Activated B cell treated with CpG ODN at 0.5 μM for 24 hours (primary cell): ENCODE measurements around the gene GRIP2. TPM values are rescaled to one million over a fixed set of nuclear protein-coding genes. Genes with fewer than 3 reads are reported as not detected.
A peak's percentile ranks its signal among the peaks of the same experiment; 100 is the strongest.
"Not testable (repeated sequence)": the region's sequence is repeated elsewhere in the genome, so short reads cannot be mapped to it uniquely, and the experiment has no call there.

Experiments used
- ATAC-seq: fragments of 200-7000 bp; cut with Tn5 transposase; one replicate; pipeline ENCODE4 v1.10.0; 2021; ENCODE audit warnings: low read depth, mild to moderate bottlenecking, moderate library complexity
- CTCF ChIA-PET: fragments of 350-600 bp; sonication (Branson Sonifier 250); formaldehyde crosslinking; loops from one replicate; lab custom pipeline; 2021; ENCODE audit warnings: antibody characterized with exemption; lab: Charles Lee
- POLR2A ChIA-PET: fragments of 350-600 bp; sonication (Branson Sonifier 250); formaldehyde crosslinking; loops from one replicate; lab custom pipeline; 2021; ENCODE audit warnings: antibody characterized with exemption; lab: Charles Lee
- DNase-seq: peaks from one replicate; pipeline ENCODE4 v3.0.0; 2022
- H3K27ac Mint-ChIP-seq: one replicate; pipeline ENCODE4 v1.8.0; 2020; ENCODE audit warnings: mixed read lengths
- H3K27me3 Mint-ChIP-seq: one replicate; pipeline ENCODE4 v1.8.0; 2021; ENCODE audit warnings: mixed read lengths
- H3K36me3 Mint-ChIP-seq: one replicate; pipeline ENCODE4 v1.8.0; 2021; ENCODE audit warnings: low read depth, mixed read lengths
- H3K4me1 Mint-ChIP-seq: one replicate; pipeline ENCODE4 v1.8.0; 2021; ENCODE audit warnings: mixed read lengths
- H3K4me3 Mint-ChIP-seq: one replicate; pipeline ENCODE4 v1.8.0; 2020; ENCODE audit warnings: mild to moderate bottlenecking, mixed read lengths
- H3K9me3 Mint-ChIP-seq: one replicate; pipeline ENCODE4 v1.8.0; 2020; ENCODE audit warnings: mixed read lengths
- CTCF ChIP-seq: fragments of 200-600 bp; IDR thresholded peaks from one replicate; pipeline ENCODE4 v1.8.0; 2022; ENCODE audit warnings: antibody characterized with exemption, mild to moderate bottlenecking
- intact Hi-C: fragments of 100-400 bp; cut with micrococcal nuclease; formaldehyde crosslinking; loops from one replicate; pipeline ENCODE4 v1.15.1; 2024
- total RNA-seq: library from RNA; stranded (reverse); gene quantifications from 2 replicates; pipeline ENCODE4 v1.2.3, GENCODE V29; 2022

GRIP2 gene
- total RNA-seq, 1 donor from 2014 or later = not detected

GRCh38 chr3:14518432-14518802, 21.7 kb downstream of the GRIP2 start:
- Mint-ChIP-seq H3K4me1 (no peaks in the 10 kb centered on the region), H3K9me3 (no peaks in the 10 kb centered on the region), H3K27me3 (peaks cover 3% of the 10 kb centered on the region), H3K27ac (no peak overlapping the region), H3K36me3 (no peaks in the 10 kb centered on the region), H3K4me3 (no peak overlapping the region)
- ChIA-PET CTCF (interaction anchor here (1.2 kb wide), 1 partner anchor 9 kb away, joined by 3 read pairs; no protein-coding TSS in a partner anchor), POLR2A (no interaction called here)
- DNase-seq (peak; percentile 3), ATAC-seq (no peak)
- intact Hi-C loops = no loop called here
- no peak for TF ChIP-seq CTCF

GRCh38 chr3:14517601-14518431, 22.3 kb downstream of the GRIP2 start:
- no peak overlapping the region for H3K27ac Mint-ChIP-seq
- POLR2A ChIA-PET = no interaction called here
- H3K4me3 Mint-ChIP-seq = no peak overlapping the region
- no peaks in the 10 kb centered on the region for H3K4me1 Mint-ChIP-seq
- ATAC-seq (no peak), DNase-seq (peak; percentile 8)
- CTCF ChIA-PET = no interaction called here
- intact Hi-C loops = no loop called here
- no peaks in the 10 kb centered on the region for H3K9me3 Mint-ChIP-seq
- TF ChIP-seq CTCF = no peak
- H3K27me3 Mint-ChIP-seq = no peaks in the 10 kb centered on the region
- no peaks in the 10 kb centered on the region for H3K36me3 Mint-ChIP-seq

GRCh38 chr3:14516738-14517345, 23.3 kb downstream of the GRIP2 start:
- Mint-ChIP-seq H3K4me3 (no peak overlapping the region), H3K36me3 (no peaks in the 10 kb centered on the region), H3K4me1 (no peaks in the 10 kb centered on the region), H3K27ac (no peak overlapping the region), H3K27me3 (no peaks in the 10 kb centered on the region), H3K9me3 (no peaks in the 10 kb centered on the region)
- ATAC-seq = no peak
- intact Hi-C loops = no loop called here
- CTCF ChIA-PET = no interaction called here
- POLR2A ChIA-PET = no interaction called here
- no peak for TF ChIP-seq CTCF
- peak; percentile 10 for DNase-seq

- ATAC-seq, H3K4me1 Mint-ChIP-seq, CTCF ChIA-PET, H3K9me3 Mint-ChIP-seq, POLR2A ChIA-PET, intact Hi-C loops, DNase-seq, H3K27ac Mint-ChIP-seq, H3K4me3 Mint-ChIP-seq, H3K27me3 Mint-ChIP-seq, H3K36me3 Mint-ChIP-seq: not testable (repeated sequence)
These were observed 24.6 kb downstream of the GRIP2 start for GRCh38 chr3:14515526-14515925.

- CTCF ChIA-PET = interaction anchor here (0.6 kb wide), 1 partner anchor 458 kb away, joined by 3 read pairs; no protein-coding TSS in a partner anchor
- Mint-ChIP-seq H3K9me3 (no peaks in the 10 kb centered on the region), H3K27me3 (no peaks in the 10 kb centered on the region), H3K4me1 (no peaks in the 10 kb centered on the region), H3K4me3 (no peak overlapping the region), H3K27ac (no peak overlapping the region), H3K36me3 (no peaks in the 10 kb centered on the region)
- no peak for TF ChIP-seq CTCF
- DNase-seq (peak; percentile 12), ATAC-seq (no peak)
- POLR2A ChIA-PET = no interaction called here
- intact Hi-C loops = no loop called here
These were observed 25.8 kb downstream of the GRIP2 start for GRCh38 chr3:14514323-14514720.
